BJ (cell line): Measurements from ENCODE around the gene RAB11FIP4. TPM values are rescaled to one million over a fixed set of nuclear protein-coding genes. Genes with fewer than 3 reads are reported as not detected.
"Not testable (repeated sequence)": the region's sequence is repeated elsewhere in the genome, so short reads cannot be mapped to it uniquely, and the experiment has no call there.

Experiments used
- CTCF ChIA-PET: fragments of 350-600 bp; formaldehyde crosslinking; extraction: SDS; loops from one replicate; lab custom pipeline; 2021; ENCODE audit warnings: antibody characterized with exemption, inconsistent platforms; lab: Yijun Ruan, JAX
- POLR2A ChIA-PET: fragments of 300-600 bp; sonication (Branson Sonifier 250); formaldehyde crosslinking; extraction: SDS; loops from one replicate; lab custom pipeline; 2021; ENCODE audit warnings: antibody characterized with exemption; lab: Charles Lee
- DNase-seq: peaks from one replicate; pipeline ENCODE4 v3.0.0-alpha.2; 2011; ENCODE audit warnings: low read depth
- H3K27me3 ChIP-seq: 2 replicates; pipeline ENCODE4 v1.6.0; 2011; ENCODE audit warnings: low read length; ENCODE audit not compliant: control insufficient read depth, insufficient read depth
- H3K36me3 ChIP-seq: 2 replicates; pipeline ENCODE4 v1.5.1; 2011; ENCODE audit warnings: low read length; ENCODE audit not compliant: control insufficient read depth, insufficient read depth
- H3K4me3 ChIP-seq: 2 replicates; pipeline ENCODE4 v1.5.1; 2011; ENCODE audit warnings: low read depth, mild to moderate bottlenecking, control low read depth, low read length
- polyA plus RNA-seq: library from polyadenylated mRNA; depleted of rRNA; stranded (reverse); fragments of >200 nt; gene quantifications from 2 replicates; pipeline ENCODE4 v1.2.3, GENCODE V29; 2011
- TF ChIP-seq, protein P1 (sequence below): IDR thresholded peaks from 2 replicates; pipeline ENCODE4 v1.5.1; 2011; ENCODE audit warnings: low read depth, mild to moderate bottlenecking, control low read depth, inconsistent platforms, low read length, moderate library complexity; ENCODE audit not compliant: insufficient read depth

RAB11FIP4 gene
- polyA plus RNA-seq, 1 experiment = 0.15 TPM

DNA sequence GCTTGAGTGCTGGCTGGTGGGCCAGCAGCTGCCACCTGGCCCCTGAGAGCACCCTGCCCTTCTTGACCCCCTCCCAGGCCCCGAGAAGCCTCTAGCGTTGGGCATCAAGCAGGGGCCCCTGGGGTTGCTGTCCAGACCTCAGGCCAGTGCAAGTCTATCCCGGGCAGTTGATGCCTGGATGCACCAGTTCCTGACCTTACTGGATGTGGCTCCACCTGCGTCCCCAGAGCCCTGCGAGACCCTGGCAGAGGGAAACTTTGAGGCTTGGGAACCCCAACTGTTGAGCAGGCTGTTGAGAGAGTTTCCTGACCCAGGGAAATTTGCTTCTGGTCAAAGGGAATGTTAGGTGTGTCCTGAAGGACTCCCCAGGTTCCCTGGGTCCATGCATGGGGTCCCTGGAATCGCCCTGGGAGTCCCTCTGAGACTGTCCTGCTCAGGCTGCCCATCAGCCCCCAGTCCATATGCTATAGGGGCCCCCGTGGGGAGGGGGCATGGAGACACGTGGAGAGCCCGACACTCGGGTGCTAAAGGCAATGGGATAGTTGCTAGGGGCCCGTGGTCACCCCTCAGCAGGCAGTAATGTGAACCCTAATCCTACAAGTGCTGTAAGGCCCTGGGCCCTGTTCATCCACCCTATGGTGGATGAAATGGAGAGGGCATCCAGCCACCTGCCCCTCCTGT lies 46.4 kb downstream of the RAB11FIP4 start:
- TF ChIP-seq, protein P1, sequence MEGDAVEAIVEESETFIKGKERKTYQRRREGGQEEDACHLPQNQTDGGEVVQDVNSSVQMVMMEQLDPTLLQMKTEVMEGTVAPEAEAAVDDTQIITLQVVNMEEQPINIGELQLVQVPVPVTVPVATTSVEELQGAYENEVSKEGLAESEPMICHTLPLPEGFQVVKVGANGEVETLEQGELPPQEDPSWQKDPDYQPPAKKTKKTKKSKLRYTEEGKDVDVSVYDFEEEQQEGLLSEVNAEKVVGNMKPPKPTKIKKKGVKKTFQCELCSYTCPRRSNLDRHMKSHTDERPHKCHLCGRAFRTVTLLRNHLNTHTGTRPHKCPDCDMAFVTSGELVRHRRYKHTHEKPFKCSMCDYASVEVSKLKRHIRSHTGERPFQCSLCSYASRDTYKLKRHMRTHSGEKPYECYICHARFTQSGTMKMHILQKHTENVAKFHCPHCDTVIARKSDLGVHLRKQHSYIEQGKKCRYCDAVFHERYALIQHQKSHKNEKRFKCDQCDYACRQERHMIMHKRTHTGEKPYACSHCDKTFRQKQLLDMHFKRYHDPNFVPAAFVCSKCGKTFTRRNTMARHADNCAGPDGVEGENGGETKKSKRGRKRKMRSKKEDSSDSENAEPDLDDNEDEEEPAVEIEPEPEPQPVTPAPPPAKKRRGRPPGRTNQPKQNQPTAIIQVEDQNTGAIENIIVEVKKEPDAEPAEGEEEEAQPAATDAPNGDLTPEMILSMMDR = no peak
- Histone ChIP-seq H3K27me3 (peaks cover 9% of the 10 kb centered on the region; the same call in 1 of the 2 replicates), H3K36me3 (no peaks in the 10 kb centered on the region), H3K4me3 (no peak overlapping the region)
- ChIA-PET CTCF (interaction anchor here (0.6 to 4.8 kb wide), 25 partner anchors 9 to 475 kb away, joined by 3 to 139 read pairs (median 4); partner anchors contain the start of gene UTP6), POLR2A (no interaction called here)
- DNase-seq = no peak

DNA sequence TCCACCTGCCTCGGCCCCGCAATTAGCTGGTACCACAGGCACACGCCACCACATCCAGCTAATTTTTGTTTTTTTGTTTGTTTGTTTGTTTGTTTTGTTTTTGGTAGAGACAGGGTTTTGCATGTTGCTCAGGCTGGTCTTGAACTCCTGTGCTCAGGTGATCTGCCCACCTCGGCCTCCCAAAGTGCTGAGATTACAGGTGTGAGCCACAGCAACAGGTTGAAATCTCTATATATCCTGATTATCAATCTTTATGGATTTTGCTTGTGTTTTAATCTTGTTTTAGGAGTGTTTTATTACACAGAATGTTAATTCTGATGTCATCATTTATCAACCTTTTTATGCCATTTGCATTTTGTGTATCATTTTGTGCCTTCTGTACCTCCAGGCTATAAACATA lies 48.2 kb downstream of the RAB11FIP4 start:
- H3K4me3 ChIP-seq = no peak overlapping the region
- ChIA-PET CTCF (interaction anchor here (0.9 to 4.8 kb wide), 4 partner anchors 16 to 417 kb away, joined by 3 to 139 read pairs (median 8); no protein-coding TSS in a partner anchor), POLR2A (no interaction called here)
- TF ChIP-seq, protein P1 = no peak
- H3K27me3 ChIP-seq = peaks cover 6% of the 10 kb centered on the region; the same call in 1 of the 2 replicates
- DNase-seq = no peak
- no peaks in the 10 kb centered on the region for H3K36me3 ChIP-seq

DNA sequence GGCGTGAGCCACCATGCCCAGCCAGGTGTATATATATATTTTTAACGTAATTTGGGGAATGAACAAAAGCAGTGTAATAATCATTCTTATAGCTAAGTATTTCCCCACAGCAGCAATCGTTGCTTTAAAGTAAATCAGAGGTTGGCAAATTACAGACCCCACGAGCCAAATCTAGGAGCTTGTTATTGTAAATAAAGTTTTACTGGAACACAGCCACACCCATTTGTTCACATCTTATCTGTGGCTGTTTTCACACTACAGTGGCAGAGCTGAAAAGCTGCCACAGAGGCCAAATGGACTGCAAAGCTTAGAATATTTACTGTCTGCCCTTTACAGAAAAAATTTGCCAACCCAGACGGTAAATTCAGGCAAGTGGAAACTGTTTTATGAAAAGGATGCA lies 50.8 kb downstream of the RAB11FIP4 start:
- no peak overlapping the region for H3K4me3 ChIP-seq
- no peaks in the 10 kb centered on the region for H3K36me3 ChIP-seq
- TF ChIP-seq, protein P1 = no peak
- POLR2A ChIA-PET = no interaction called here
- H3K27me3 ChIP-seq = peaks cover 6% of the 10 kb centered on the region; the same call in 1 of the 2 replicates
- DNase-seq = no peak
- CTCF ChIA-PET = interaction anchor here (0.8 to 1.4 kb wide), 2 partner anchors 75 to 84 kb away, joined by 3 to 5 read pairs; no protein-coding TSS in a partner anchor

DNA sequence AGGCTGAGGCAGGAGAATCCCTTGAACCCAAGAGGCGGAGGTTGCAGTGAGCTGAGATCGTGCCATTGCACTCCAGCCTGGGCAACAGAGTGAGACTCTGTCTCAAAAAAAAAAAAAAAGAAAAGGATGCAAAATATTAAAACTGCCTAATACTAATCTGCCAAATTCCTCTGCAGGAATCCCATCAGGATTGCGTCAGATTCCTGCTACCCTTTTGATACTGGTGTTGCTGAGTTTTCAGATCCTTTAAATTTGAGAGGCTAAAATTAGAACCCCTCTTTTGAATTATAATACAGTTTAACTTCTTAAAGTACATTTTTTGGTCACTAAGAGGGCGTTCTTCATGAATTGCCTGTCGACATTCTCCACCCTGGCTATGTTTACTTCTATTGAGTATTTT lies 51.4 kb downstream of the RAB11FIP4 start:
- H3K36me3 ChIP-seq, DNase-seq, POLR2A ChIA-PET, H3K4me3 ChIP-seq, H3K27me3 ChIP-seq: not testable (repeated sequence)
- CTCF ChIA-PET = interaction anchor here (0.8 to 1.4 kb wide), 2 partner anchors 75 to 83 kb away, joined by 3 to 5 read pairs; no protein-coding TSS in a partner anchor

DNA sequence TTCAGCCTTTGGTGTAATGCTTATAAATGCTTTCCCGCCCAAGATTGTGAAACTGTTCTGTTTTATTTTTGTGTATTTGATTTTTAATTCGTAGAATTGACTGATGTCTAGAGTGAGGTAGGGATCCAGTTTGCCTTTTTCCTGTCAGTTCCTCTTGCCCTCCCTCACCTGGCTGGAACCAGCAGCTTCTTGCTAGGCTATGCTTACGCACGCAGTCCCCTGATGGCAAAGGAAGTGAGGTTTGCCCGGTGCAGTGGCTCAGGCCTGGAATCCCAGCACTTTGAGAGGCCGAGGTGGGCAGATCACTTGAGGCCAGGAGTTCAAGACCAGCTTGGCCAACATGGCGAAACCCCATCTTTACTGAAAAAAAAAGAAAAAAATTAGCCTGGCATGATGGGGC lies 51.9 kb downstream of the RAB11FIP4 start:
- no peaks in the 10 kb centered on the region for H3K36me3 ChIP-seq
- no peak overlapping the region for H3K4me3 ChIP-seq
- TF ChIP-seq, protein P1 = no peak
- POLR2A ChIA-PET = interaction anchor here (0.5 kb wide), 1 partner anchor 14 kb away, joined by 19 read pairs; no protein-coding TSS in a partner anchor
- CTCF ChIA-PET = no interaction called here
- no peak for DNase-seq
- peaks cover 2% of the 10 kb centered on the region; the same call in 1 of the 2 replicates for H3K27me3 ChIP-seq
